OCI-LY7 (cell line): ENCODE measurements around the gene IMPACT. TPM values are rescaled to one million over a fixed set of nuclear protein-coding genes. Genes with fewer than 3 reads are reported as not detected.

Experiments
- BruUV-seq: library from RNA; stranded (reverse); fragments of 400-500 nt; replicated peaks from 2 replicates; lab custom pipeline; 2021; lab: Mats Ljungman, UMichigan
- CTCF ChIA-PET: fragments of 300-600 bp; sonication (Branson Sonifier 250); formaldehyde crosslinking; loops from one replicate; lab custom pipeline; 2022; ENCODE audit warnings: antibody characterized with exemption; ENCODE audit not compliant: unreplicated experiment; lab: Charles Lee
- POLR2A ChIA-PET: fragments of 300-600 bp; sonication (Branson Sonifier 250); formaldehyde crosslinking; loops from one replicate; lab custom pipeline; 2022; ENCODE audit warnings: antibody characterized with exemption; lab: Charles Lee
- DNase-seq: peaks from one replicate; pipeline ENCODE4 v3.0.0-alpha.2; 2015; ENCODE audit warnings: low spot score
- H2AFZ ChIP-seq: fragments of 200-600 bp; sonication (generic), shearing (Covaris generic); 2 replicates; pipeline ENCODE4 v1.6.1; 2014; ENCODE audit warnings: mild to moderate bottlenecking, antibody characterized with exemption, low read length, moderate library complexity
- H3K27ac ChIP-seq: fragments of 200-600 bp; sonication (generic); 2 replicates; pipeline ENCODE4 v1.5.1; 2014; ENCODE audit warnings: mixed run types, low read depth, mild to moderate bottlenecking, moderate library complexity, low read length, inconsistent platforms; ENCODE audit not compliant: poor library complexity, severe bottlenecking
- H3K36me3 ChIP-seq: fragments of 200-600 bp; sonication (generic); 2 replicates; pipeline ENCODE4 v1.6.1; 2014; ENCODE audit warnings: mild to moderate bottlenecking, antibody characterized with exemption, low read length, moderate library complexity, mixed read lengths; ENCODE audit not compliant: insufficient read depth
- H3K4me1 ChIP-seq: fragments of 200-600 bp; sonication (generic); 2 replicates; pipeline ENCODE4 v1.5.1; 2014; ENCODE audit warnings: mild to moderate bottlenecking, low read length; ENCODE audit not compliant: insufficient read depth, poor library complexity, severe bottlenecking
- H3K4me2 ChIP-seq: fragments of 200-600 bp; sonication (generic); 2 replicates; pipeline ENCODE4 v1.6.1; 2014; ENCODE audit warnings: mild to moderate bottlenecking, low read length
- H3K4me3 ChIP-seq: fragments of 200-600 bp; sonication (generic); 2 replicates; pipeline ENCODE4 v1.5.1; 2014; ENCODE audit warnings: mild to moderate bottlenecking, low read depth, low read length; ENCODE audit not compliant: poor library complexity, severe bottlenecking
- H3K79me2 ChIP-seq: fragments of 200-600 bp; sonication (generic); 2 replicates; pipeline ENCODE4 v1.6.1; 2016; ENCODE audit warnings: low read depth, mild to moderate bottlenecking, low read length, moderate library complexity, mixed read lengths; ENCODE audit not compliant: insufficient read depth
- H3K9me2 ChIP-seq: fragments of 200-600 bp; sonication (generic); 2 replicates; pipeline ENCODE4 v1.6.1; 2016; ENCODE audit warnings: mild to moderate bottlenecking, low read length, mixed read lengths; ENCODE audit not compliant: insufficient read depth
- H3K9me3 ChIP-seq: fragments of 200-600 bp; sonication (generic); 2 replicates; pipeline ENCODE4 v1.6.1; 2014; ENCODE audit warnings: mild to moderate bottlenecking, mixed run types, low read length, mixed read lengths
- H4K20me1 ChIP-seq: fragments of 200-600 bp; sonication (generic); 2 replicates; pipeline ENCODE4 v1.6.1; 2014; ENCODE audit warnings: mild to moderate bottlenecking, antibody characterized with exemption, low read length, moderate library complexity, mixed read lengths; ENCODE audit not compliant: insufficient read depth
- CTCF ChIP-seq: fragments of 200-600 bp; sonication (generic); conservative IDR thresholded peaks from 2 replicates; pipeline ENCODE4 v1.5.1; 2014; ENCODE audit warnings: mild to moderate bottlenecking, antibody characterized with exemption, low read length, moderate library complexity, mixed read lengths
- EZH2phosphoT487 ChIP-seq: fragments of 200-600 bp; sonication (generic); IDR thresholded peaks from 2 replicates; pipeline ENCODE4 v1.6.1; 2018; ENCODE audit warnings: low read depth, borderline replicate concordance, mild to moderate bottlenecking, mixed run types, antibody characterized with exemption, low read length, moderate library complexity, mixed read lengths
- intact Hi-C: fragments of 100-400 bp; cut with micrococcal nuclease; formaldehyde crosslinking; loops from one replicate; pipeline ENCODE4 v1.10.0; 2022; ENCODE audit not compliant: unreplicated experiment
- total RNA-seq, 2 experiments: library from RNA; depleted of rRNA in 1 of 2; stranded (reverse); fragments of >200 nt in 1 of 2; shearing (Covaris generic) in 1 of 2; gene quantifications; 2 replicates each; pipeline ENCODE4 v1.2.3, GENCODE V29; 2014 to 2022

IMPACT gene
- total RNA-seq, 2 experiments from 2014 or later, result not detected

- Histone ChIP-seq H3K9me2 (no peaks in the 10 kb centered on the region), H3K4me1 (no peaks in the 10 kb centered on the region), H3K4me3 (no peak overlapping the region), H3K36me3 (no peaks in the 10 kb centered on the region), H2AFZ (no peak overlapping the region), H4K20me1 (no peaks in the 10 kb centered on the region), H3K4me2 (no peak overlapping the region), H3K9me3 (no peaks in the 10 kb centered on the region), H3K79me2 (no peaks in the 10 kb centered on the region), H3K27ac (no peak overlapping the region)
- CTCF ChIA-PET, result no interaction called here
- TF ChIP-seq CTCF (no peak), EZH2phosphoT487 (no peak)
- POLR2A ChIA-PET, result no interaction called here
- DNase-seq, result no peak
- intact Hi-C loops, result no loop called here
- BruUV-seq, result no TSS peak
These were observed 46.2 kb upstream of the IMPACT start for GRCh38 chr18:24380163-24380747.

GRCh38 chr18:24381126-24381525 is 45.3 kb upstream of the IMPACT start:
- no peaks in the 10 kb centered on the region for H3K9me2 ChIP-seq
- no peaks in the 10 kb centered on the region for H3K79me2 ChIP-seq
- no TSS peak for BruUV-seq
- no peaks in the 10 kb centered on the region for H3K36me3 ChIP-seq
- TF ChIP-seq CTCF (no peak), EZH2phosphoT487 (no peak)
- H3K4me1 ChIP-seq, result no peaks in the 10 kb centered on the region
- no peak overlapping the region for H3K4me3 ChIP-seq
- no peak overlapping the region for H2AFZ ChIP-seq
- ChIA-PET CTCF (no interaction called here), POLR2A (interaction anchor here (0.6 kb wide), 1 partner anchor 695 kb away, joined by 3 read pairs; no protein-coding TSS in a partner anchor)
- intact Hi-C loops, result no loop called here
- no peak overlapping the region for H3K4me2 ChIP-seq
- DNase-seq, result no peak
- no peaks in the 10 kb centered on the region for H4K20me1 ChIP-seq
- H3K9me3 ChIP-seq, result no peaks in the 10 kb centered on the region
- no peak overlapping the region for H3K27ac ChIP-seq

GRCh38 chr18:24386681-24387080 is 39.8 kb upstream of the IMPACT start:
- Histone ChIP-seq H2AFZ (no peak overlapping the region), H3K4me2 (no peak overlapping the region), H3K79me2 (no peaks in the 10 kb centered on the region), H4K20me1 (no peaks in the 10 kb centered on the region), H3K4me3 (no peak overlapping the region), H3K27ac (no peak overlapping the region), H3K9me3 (no peaks in the 10 kb centered on the region), H3K9me2 (no peaks in the 10 kb centered on the region), H3K36me3 (no peaks in the 10 kb centered on the region), H3K4me1 (no peaks in the 10 kb centered on the region)
- ChIA-PET CTCF (no interaction called here), POLR2A (no interaction called here)
- no peak for TF ChIP-seq CTCF
- TF ChIP-seq EZH2phosphoT487, result no peak
- intact Hi-C loops, result no loop called here
- no TSS peak for BruUV-seq
- no peak for DNase-seq
